Endothelial cell of umbilical vein (primary cell): Measurements from ENCODE around the gene PRRT4. TPM values are rescaled to one million over a fixed set of nuclear protein-coding genes. Genes with fewer than 3 reads are reported as not detected.

Source experiments
- BruUV-seq: library from RNA; stranded (reverse); fragments of 400-500 nt; replicated peaks from 2 replicates; lab custom pipeline; 2021; lab: Mats Ljungman, UMichigan
- CTCF ChIA-PET: fragments of 300-600, 350-600 bp; sonication (Branson Sonifier 250); formaldehyde crosslinking; loops from one replicate; lab custom pipeline; 2021; ENCODE audit warnings: antibody characterized with exemption, inconsistent platforms; lab: Charles Lee
- POLR2A ChIA-PET: fragments of 300-600, 350-600 bp; sonication (Branson Sonifier 250); formaldehyde crosslinking; loops from one replicate; lab custom pipeline; 2021; ENCODE audit warnings: antibody characterized with exemption, inconsistent platforms; lab: Charles Lee
- DNase-seq: peaks from one replicate; pipeline ENCODE4 v3.0.0-alpha.2; 2011; ENCODE audit warnings: low read depth, low spot score
- FAIRE-seq: peaks from 2 replicates; lab custom pipeline; 2011; peaks lifted over from hg19 to GRCh38; lab: Jason Lieb, UNC
- H2AFZ ChIP-seq: 2 replicates; pipeline ENCODE4 v1.6.0; 2012; ENCODE audit warnings: low read depth, low read length, control low read depth, inconsistent platforms
- H3K27ac ChIP-seq: 2 replicates; pipeline ENCODE4 v1.5.1; 2011; ENCODE audit warnings: low read depth, mild to moderate bottlenecking, control low read depth, low read length, moderate library complexity; ENCODE audit not compliant: insufficient read depth
- H3K27me3 ChIP-seq, 2 experiments: 2 replicates each; pipeline versions ENCODE4 v1.6.0 to v1.6.1; 2011; ENCODE audit warnings: low read length in 2 of 2, mixed read lengths in 1 of 2; ENCODE audit not compliant: control insufficient read depth in 2 of 2, insufficient read depth in 2 of 2
- H3K36me3 ChIP-seq, 2 experiments: 2 replicates in 1 of 2; 3 replicates in 1 of 2; pipeline ENCODE4 v1.5.1; 2011; ENCODE audit warnings: low read length in 2 of 2, mild to moderate bottlenecking in 1 of 2, moderate library complexity in 1 of 2; ENCODE audit not compliant: control insufficient read depth in 2 of 2, insufficient read depth in 2 of 2; ENCODE audit errors: extremely low read depth in 1 of 2
- H3K4me1 ChIP-seq: 3 replicates; pipeline ENCODE4 v1.5.1; 2011; ENCODE audit warnings: mild to moderate bottlenecking, low read length; ENCODE audit not compliant: control insufficient read depth, insufficient read depth; ENCODE audit errors: extremely low read depth
- H3K4me2 ChIP-seq: 2 replicates; pipeline ENCODE4 v1.6.1; 2011; ENCODE audit warnings: low read length, control low read depth, mixed read lengths; ENCODE audit not compliant: insufficient read depth
- H3K4me3 ChIP-seq, 3 experiments: fragments of 200-600 bp in 1 of 3; sonication (generic), shearing (Covaris generic) in 1 of 3; replicated peaks in 1 of 3; 2 replicates each; pipeline ENCODE4 v1.5.1; 2011 to 2016; ENCODE audit warnings: control low read depth in 3 of 3, low read length in 3 of 3, mild to moderate bottlenecking in 2 of 3, inconsistent platforms in 1 of 3, low read depth in 1 of 3, moderate library complexity in 1 of 3; ENCODE audit not compliant: insufficient read depth in 1 of 3
- H3K79me2 ChIP-seq: 2 replicates; pipeline ENCODE4 v1.6.0; 2012; ENCODE audit warnings: low read length, inconsistent platforms; ENCODE audit not compliant: control insufficient read depth, insufficient read depth
- H3K9ac ChIP-seq: replicated peaks from 2 replicates; pipeline ENCODE3; 2011; ENCODE audit warnings: low read length, control low read depth; ENCODE audit not compliant: insufficient read depth; ENCODE audit errors: extremely low read depth
- H3K9me1 ChIP-seq: replicated peaks from 3 replicates; pipeline ENCODE4 v1.6.0; 2011; ENCODE audit warnings: mild to moderate bottlenecking, low read length; ENCODE audit not compliant: control insufficient read depth, insufficient read depth; ENCODE audit errors: extremely low read depth
- H3K9me3 ChIP-seq: replicated peaks from 2 replicates; pipeline ENCODE4 v1.5.1; 2012; ENCODE audit warnings: low read length, inconsistent platforms; ENCODE audit not compliant: control insufficient read depth, insufficient read depth
- H4K20me1 ChIP-seq: replicated peaks from 2 replicates; pipeline ENCODE3; 2011; ENCODE audit warnings: mild to moderate bottlenecking, low read length; ENCODE audit not compliant: control insufficient read depth, insufficient read depth; ENCODE audit errors: extremely low read depth
- CTCF ChIP-seq, 2 donors: IDR thresholded peaks; 1 replicate in 1 of 2; 2 replicates in 1 of 2; pipeline ENCODE4 v1.5.1; 2011; ENCODE audit warnings: low read length in 2 of 2, mild to moderate bottlenecking in 2 of 2, moderate library complexity in 2 of 2, control low read depth in 1 of 2, inconsistent platforms in 1 of 2, low read depth in 1 of 2; ENCODE audit not compliant: insufficient read depth in 1 of 2; ENCODE audit errors: extremely low read depth in 1 of 2
- EZH2 ChIP-seq: IDR thresholded peaks from 2 replicates; pipeline ENCODE4 v1.6.1; 2012; ENCODE audit warnings: borderline replicate concordance, low read depth, mild to moderate bottlenecking, moderate library complexity, low read length, inconsistent platforms; ENCODE audit not compliant: severe bottlenecking
- FOS ChIP-seq: IDR thresholded peaks from 2 replicates; pipeline ENCODE4 v1.6.1; 2011; ENCODE audit warnings: mild to moderate bottlenecking, low read length, moderate library complexity, borderline replicate concordance; ENCODE audit not compliant: insufficient read depth
- GATA2 ChIP-seq: IDR thresholded peaks from 2 replicates; pipeline ENCODE4 v1.7.0; 2011; ENCODE audit warnings: low read depth, mild to moderate bottlenecking, moderate library complexity, mixed read lengths, low read length; ENCODE audit not compliant: insufficient read length, insufficient read depth
- JUN ChIP-seq: IDR thresholded peaks from 2 replicates; pipeline ENCODE4 v1.6.1; 2011; ENCODE audit warnings: borderline replicate concordance, low read depth; ENCODE audit not compliant: insufficient read length, insufficient read depth
- MAX ChIP-seq: IDR thresholded peaks from 2 replicates; pipeline ENCODE4 v1.6.1; 2011; ENCODE audit not compliant: insufficient read depth, insufficient read length
- MYC ChIP-seq: IDR thresholded peaks from one replicate; pipeline ENCODE4 v1.6.1; 2011; ENCODE audit warnings: mild to moderate bottlenecking, low read depth, low read length
- POLR2A ChIP-seq: IDR thresholded peaks from 2 replicates; pipeline ENCODE4 v1.6.1; 2012; ENCODE audit warnings: low read depth, mild to moderate bottlenecking, control low read depth, low read length
- POLR2AphosphoS5 ChIP-seq: IDR thresholded peaks from 2 replicates; pipeline ENCODE4 v1.6.1; 2012; ENCODE audit warnings: low read depth, mild to moderate bottlenecking, control low read depth, low read length, moderate library complexity; ENCODE audit not compliant: insufficient read depth
- dilution Hi-C: fragments of 300-500 bp; cut with MboI; formaldehyde crosslinking; loops from one replicate; pipeline ENCODE4 v1.15.0; 2019; ENCODE audit warnings: low sequenced_read_pairs; ENCODE audit not compliant: extremely low pct_ligation_motif_present
- intact Hi-C: fragments of 100-400 bp; cut with micrococcal nuclease; formaldehyde crosslinking; loops from one replicate; pipeline ENCODE4 v1.10.0; 2022
- polyA plus RNA-seq, 4 experiments: library from polyadenylated mRNA; depleted of rRNA in 3 of 4; stranded (reverse) in 3 of 4; unstranded in 1 of 4; fragments of >200 nt; gene quantifications; 2 replicates each; pipeline versions ENCODE4 v1.2.1 to v1.2.3, GENCODE V29; 2011 to 2012; ENCODE audit warnings: missing spikeins in 1 of 4
- total RNA-seq: library from RNA; stranded (reverse); gene quantifications from 2 replicates; pipeline ENCODE4 v1.2.3, GENCODE V29; 2021

PRRT4 gene
- total and polyA plus RNA-seq, 2 donors (not counting 3 experiments of a cell fraction or from before 2014, with no cell fraction given), result 0.03 TPM; not detected in 1

- Histone ChIP-seq H3K79me2 (peaks cover 30% of the 10 kb centered on the region), H3K9ac (no peak overlapping the region), H3K27ac (no peak overlapping the region), H3K4me3 (no peak overlapping the region), H3K36me3 (no peaks in the 10 kb centered on the region), H3K9me1 (no peaks in the 10 kb centered on the region), H2AFZ (peak overlapping the region; percentile 74), H3K27me3 (peaks cover 5 to 10% of the 10 kb centered on the region in 2 experiments), H3K9me3 (no peaks in the 10 kb centered on the region), H3K4me1 (peaks cover 10% of the 10 kb centered on the region), H4K20me1 (no peaks in the 10 kb centered on the region), H3K4me2 (no peak overlapping the region)
- POLR2A ChIA-PET, result no interaction called here
- BruUV-seq, result no TSS peak
- DNase-seq, result no peak
- FAIRE-seq, result no peak
- dilution Hi-C loops (no loop called here), intact Hi-C loops (no loop called here)
- TF ChIP-seq FOS, result no peak
- TF ChIP-seq POLR2A, result no peak
- TF ChIP-seq EZH2, result no peak
- no peak for TF ChIP-seq MAX
- no peak for TF ChIP-seq CTCF (IDR thresholded peaks at IDR 0.05; ENCODE audit: extremely low read depth in 1 of 2, insufficient read depth in 1 of 2, low read depth in 1 of 2, low read length in 2 of 2)
- no peak for TF ChIP-seq GATA2
- no peak for TF ChIP-seq JUN
- TF ChIP-seq MYC, result no peak
- TF ChIP-seq POLR2AphosphoS5, result no peak
- CTCF ChIA-PET, result interaction anchor here (0.7 to 16.4 kb wide), 6 partner anchors 14 to 412 kb away, joined by 3 to 778 read pairs (median 6); no protein-coding TSS in a partner anchor
These were observed 17.1 kb downstream of the PRRT4 start for GRCh38 chr7:128344431-128344774.
